Spleen (tissue), 11 donors: ENCODE data around the gene PDZK1IP1. TPM values are rescaled to one million over a fixed set of nuclear protein-coding genes. Genes with fewer than 3 reads are reported as not detected.
"Not testable (repeated sequence)": the region's sequence is repeated elsewhere in the genome, so short reads cannot be mapped to it uniquely, and the experiment has no call there.

ENCODE experiments used
- DNase-seq: peaks from one replicate; pipeline ENCODE4 v3.0.0-alpha.2; 2020
- H3K27ac ChIP-seq, 8 donors: fragments of 200-600 bp; sonication (generic) in 7 of 8; 1 replicate in 4 of 8; 2 replicates in 4 of 8; pipeline versions ENCODE4 v1.5.0 to v1.8.0; 2016 to 2021; ENCODE audit warnings: inconsistent platforms in 4 of 8, mild to moderate bottlenecking in 4 of 8, moderate library complexity in 1 of 8
- H3K27me3 ChIP-seq, 7 donors: fragments of 200-600 bp; sonication (generic) in 6 of 7; replicated peaks in 1 of 7; 1 replicate in 4 of 7; 2 replicates in 3 of 7; pipeline versions ENCODE4 v1.5.0 to v1.8.0; 2016 to 2021; ENCODE audit warnings: inconsistent platforms in 3 of 7, mild to moderate bottlenecking in 1 of 7
- H3K36me3 ChIP-seq, 6 donors: fragments of 200-600 bp; sonication (generic) in 5 of 6; 1 replicate in 4 of 6; 2 replicates in 2 of 6; pipeline versions ENCODE4 v1.5.0 to v1.8.0; 2016 to 2021; ENCODE audit warnings: inconsistent platforms in 2 of 6
- H3K4me1 ChIP-seq, 6 donors: fragments of 200-600 bp; sonication (generic) in 5 of 6; 1 replicate in 3 of 6; 2 replicates in 3 of 6; pipeline versions ENCODE4 v1.5.0 to v1.8.0; 2016 to 2021; ENCODE audit warnings: inconsistent platforms in 3 of 6
- H3K4me3 ChIP-seq, 8 donors: fragments of 200-600 bp; sonication (generic) in 7 of 8; 1 replicate in 4 of 8; 2 replicates in 4 of 8; pipeline versions ENCODE4 v1.5.0 to v1.8.0; 2016 to 2021; ENCODE audit warnings: inconsistent platforms in 4 of 8, mild to moderate bottlenecking in 4 of 8, moderate library complexity in 2 of 8
- H3K9me3 ChIP-seq, 8 donors: fragments of 200-600 bp; sonication (generic) in 7 of 8; 1 replicate in 4 of 8; 2 replicates in 4 of 8; pipeline versions ENCODE4 v1.5.0 to v1.8.0; 2016 to 2021; ENCODE audit warnings: inconsistent platforms in 4 of 8
- POLR2A ChIP-seq, 3 donors: fragments of 450-650 bp; IDR thresholded peaks; one replicate each; pipeline ENCODE4 v1.5.1; 2017; ENCODE audit warnings: antibody characterized with exemption in 3 of 3, mild to moderate bottlenecking in 1 of 3
- POLR2AphosphoS5 ChIP-seq, 3 donors: sonication (generic); formaldehyde crosslinking; IDR thresholded peaks; one replicate each; pipeline ENCODE4 v1.5.1; 2017; ENCODE audit warnings: antibody characterized with exemption in 3 of 3
- WGBS, 5 donors: extraction: QIAGEN DNeasy Blood & Tissue Kit in 3 of 5; methylation state at CpG; one replicate each; pipeline versions ENCODE4 v1.1.5 to v1.1.7; 2013 to 2018; 5-methylcytosine and 5-hydroxymethylcytosine counted together
- intact Hi-C: fragments of 100-400 bp; cut with DNase I; formaldehyde crosslinking; loops from one replicate; pipeline ENCODE4 v1.15.0; 2023; ENCODE audit warnings: low total_unique reads
- polyA plus RNA-seq, 3 donors: library from polyadenylated mRNA; stranded (reverse); fragments of 200-250 nt; gene quantifications; one replicate each; pipeline ENCODE4 v1.2.1, GENCODE V29; 2013
- total RNA-seq, 7 donors: library from RNA; depleted of rRNA in 3 of 7; stranded (reverse); fragments of >200 nt in 3 of 7; fragmentation: NEBNext Ultra II Directional in 4 of 7; extraction: Animal tissue kit (Norgen Biotek cat#: 25700) in 4 of 7; gene quantifications; one replicate each; pipeline versions ENCODE4 v1.1.0 to v1.2.1, GENCODE V29; 2016 to 2021
- TF ChIP-seq, protein P1 (sequence below), 11 experiments: fragments of 200-600 bp in 7 of 11; fragments of 450-650 bp in 4 of 11; sonication (generic) in 4 of 11; IDR thresholded peaks in 8 of 11; conservative IDR thresholded peaks in 3 of 11; 1 replicate in 7 of 11; 2 replicates in 4 of 11; pipeline versions ENCODE4 v1.4.0 to v1.8.0; 2016 to 2021; ENCODE audit warnings: antibody characterized with exemption in 11 of 11, inconsistent platforms in 4 of 11, mild to moderate bottlenecking in 1 of 11
- donor health status: healthy with polysubstance abuse.
- donor health status: DM: no; HTN: no; CAD: no; lungs with moderate emphysema.
- donor health status: DM: no; HTN: no; CAD: no.
- donor health status: Bipolar disorder and iron deficiency.
- donor health status: healthy.
- donor health status: DM: no; HTN: no; CAD: no.
- donor health status: DM: yes; HTN: yes; CAD: no.

Gene PDZK1IP1
- total and polyA plus RNA-seq, 10 donors, result 0.22 to 11.0 (median 3.6) TPM

DNA sequence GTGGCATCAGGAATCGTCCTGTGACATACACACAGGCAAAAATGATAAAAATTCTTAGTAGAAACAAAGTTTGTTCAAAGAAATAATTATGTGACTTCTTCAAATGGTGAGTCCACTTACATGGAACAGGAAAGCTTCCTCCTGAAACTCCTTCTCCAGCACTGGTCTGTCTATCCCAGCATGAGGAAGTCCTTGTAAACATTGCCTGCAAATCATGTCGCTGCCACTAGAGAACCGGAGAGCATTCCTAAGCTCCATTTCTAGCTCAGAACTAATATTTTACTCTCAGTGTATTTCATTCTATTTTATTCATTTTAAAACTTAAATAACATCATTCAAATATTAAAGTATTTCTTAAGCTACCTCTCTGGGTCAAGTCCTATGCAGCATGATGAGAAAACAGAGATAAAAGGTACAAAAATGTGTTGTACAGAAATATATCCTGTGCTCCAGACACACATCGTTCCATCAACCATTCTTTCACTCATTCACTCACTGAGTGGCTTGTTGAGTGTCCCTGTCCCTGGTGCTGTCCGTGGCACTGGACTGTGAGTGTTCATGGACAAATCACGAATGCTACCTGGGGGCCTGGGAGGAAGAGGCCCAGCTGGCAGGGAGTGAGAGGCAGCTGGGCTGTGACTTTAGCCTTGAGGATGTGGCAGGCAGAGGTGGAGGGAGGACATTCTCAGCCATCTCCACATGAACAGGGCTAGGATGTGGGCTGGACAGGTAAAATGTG, 42.6 kb downstream of the PDZK1IP1 start:
- peaks cover 0 to 10% (median 0%) of the 10 kb centered on the region in 7 donors for H3K27me3 ChIP-seq
- H3K27ac ChIP-seq, result no peak overlapping the region
- intact Hi-C loops, result no loop called here
- no peaks in the 10 kb centered on the region for H3K9me3 ChIP-seq
- TF ChIP-seq, protein P1, sequence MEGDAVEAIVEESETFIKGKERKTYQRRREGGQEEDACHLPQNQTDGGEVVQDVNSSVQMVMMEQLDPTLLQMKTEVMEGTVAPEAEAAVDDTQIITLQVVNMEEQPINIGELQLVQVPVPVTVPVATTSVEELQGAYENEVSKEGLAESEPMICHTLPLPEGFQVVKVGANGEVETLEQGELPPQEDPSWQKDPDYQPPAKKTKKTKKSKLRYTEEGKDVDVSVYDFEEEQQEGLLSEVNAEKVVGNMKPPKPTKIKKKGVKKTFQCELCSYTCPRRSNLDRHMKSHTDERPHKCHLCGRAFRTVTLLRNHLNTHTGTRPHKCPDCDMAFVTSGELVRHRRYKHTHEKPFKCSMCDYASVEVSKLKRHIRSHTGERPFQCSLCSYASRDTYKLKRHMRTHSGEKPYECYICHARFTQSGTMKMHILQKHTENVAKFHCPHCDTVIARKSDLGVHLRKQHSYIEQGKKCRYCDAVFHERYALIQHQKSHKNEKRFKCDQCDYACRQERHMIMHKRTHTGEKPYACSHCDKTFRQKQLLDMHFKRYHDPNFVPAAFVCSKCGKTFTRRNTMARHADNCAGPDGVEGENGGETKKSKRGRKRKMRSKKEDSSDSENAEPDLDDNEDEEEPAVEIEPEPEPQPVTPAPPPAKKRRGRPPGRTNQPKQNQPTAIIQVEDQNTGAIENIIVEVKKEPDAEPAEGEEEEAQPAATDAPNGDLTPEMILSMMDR (IDR thresholded peaks at IDR 0.05 in 8 of 11, conservative IDR thresholded peaks at IDR 0.05 in 3 of 11), result no peak
- no peak for TF ChIP-seq POLR2AphosphoS5 (IDR thresholded peaks at IDR 0.05)
- 57 to 66% (median 59%) methylated on average over 6 of the region's 6 CpGs for WGBS, 5 donors
- H3K4me1 ChIP-seq, result no peaks in the 10 kb centered on the region
- DNase-seq, result no peak
- no peaks in the 10 kb centered on the region for H3K36me3 ChIP-seq
- no peak overlapping the region for H3K4me3 ChIP-seq

GRCh38 chr1:47146495-47146894, 43.3 kb downstream of the PDZK1IP1 start:
- H3K4me1 ChIP-seq, H3K9me3 ChIP-seq, H3K27ac ChIP-seq, intact Hi-C loops, H3K27me3 ChIP-seq, DNase-seq, H3K4me3 ChIP-seq, H3K36me3 ChIP-seq: not testable (repeated sequence)
- 6 to 89% (median 56%) methylated on average over 1 of the region's 1 CpG for WGBS, 5 donors

DNA sequence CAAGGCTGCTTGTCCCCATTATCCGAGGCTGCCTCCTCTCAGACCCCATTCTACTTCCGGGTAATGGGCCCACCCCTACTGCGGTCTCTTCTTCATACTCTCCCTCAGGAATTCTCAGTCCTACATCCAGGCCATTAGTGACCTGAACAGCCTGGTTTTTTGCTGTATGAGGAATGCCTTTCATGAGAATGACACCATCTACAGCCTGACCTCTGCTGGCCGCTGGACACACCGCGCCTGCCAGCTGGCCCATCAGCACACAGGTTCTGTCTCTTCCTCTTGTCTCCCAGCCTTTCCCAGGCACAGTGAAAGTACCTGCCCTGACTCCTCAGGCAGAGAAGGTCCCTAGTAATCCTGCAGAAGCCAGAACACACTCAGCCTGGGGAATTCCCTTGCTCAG, 46.2 kb downstream of the PDZK1IP1 start:
- H3K27me3 ChIP-seq, H3K4me1 ChIP-seq, intact Hi-C loops, H3K9me3 ChIP-seq, H3K36me3 ChIP-seq, DNase-seq, H3K4me3 ChIP-seq, H3K27ac ChIP-seq: not testable (repeated sequence)
- TF ChIP-seq, protein P1 (IDR thresholded peaks at IDR 0.05 in 8 of 11, conservative IDR thresholded peaks at IDR 0.05 in 3 of 11), result peak in 2 of 11 experiments; percentile 21 to 23
- WGBS, 5 donors, result 62 to 78% (median 69%) methylated on average over 6 of the region's 6 CpGs

DNA sequence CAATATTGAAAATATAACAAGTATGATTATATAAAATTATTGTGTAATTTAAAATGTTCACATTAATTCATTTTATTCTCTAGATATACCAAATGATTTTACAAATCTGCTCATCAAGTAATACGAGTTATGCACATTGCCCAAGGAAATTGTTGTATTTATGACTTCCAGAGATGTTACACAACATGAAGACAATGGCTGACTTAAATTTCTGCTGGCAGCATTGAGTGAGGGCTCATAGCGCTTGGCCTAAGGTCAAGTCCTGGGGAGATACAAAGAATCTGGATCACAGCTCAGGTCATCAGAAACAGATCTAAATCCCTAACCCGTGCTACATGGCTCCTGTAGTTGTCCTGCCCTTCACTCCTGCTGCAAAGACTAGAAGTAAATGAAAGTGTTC, 49.5 kb downstream of the PDZK1IP1 start:
- H3K27me3 ChIP-seq, H3K9me3 ChIP-seq, H3K27ac ChIP-seq, H3K4me1 ChIP-seq, H3K36me3 ChIP-seq, DNase-seq, H3K4me3 ChIP-seq, intact Hi-C loops: not testable (repeated sequence)
- WGBS, 5 donors, result 65 to 82% (median 77%) methylated on average over 3 of the region's 3 CpGs

DNA sequence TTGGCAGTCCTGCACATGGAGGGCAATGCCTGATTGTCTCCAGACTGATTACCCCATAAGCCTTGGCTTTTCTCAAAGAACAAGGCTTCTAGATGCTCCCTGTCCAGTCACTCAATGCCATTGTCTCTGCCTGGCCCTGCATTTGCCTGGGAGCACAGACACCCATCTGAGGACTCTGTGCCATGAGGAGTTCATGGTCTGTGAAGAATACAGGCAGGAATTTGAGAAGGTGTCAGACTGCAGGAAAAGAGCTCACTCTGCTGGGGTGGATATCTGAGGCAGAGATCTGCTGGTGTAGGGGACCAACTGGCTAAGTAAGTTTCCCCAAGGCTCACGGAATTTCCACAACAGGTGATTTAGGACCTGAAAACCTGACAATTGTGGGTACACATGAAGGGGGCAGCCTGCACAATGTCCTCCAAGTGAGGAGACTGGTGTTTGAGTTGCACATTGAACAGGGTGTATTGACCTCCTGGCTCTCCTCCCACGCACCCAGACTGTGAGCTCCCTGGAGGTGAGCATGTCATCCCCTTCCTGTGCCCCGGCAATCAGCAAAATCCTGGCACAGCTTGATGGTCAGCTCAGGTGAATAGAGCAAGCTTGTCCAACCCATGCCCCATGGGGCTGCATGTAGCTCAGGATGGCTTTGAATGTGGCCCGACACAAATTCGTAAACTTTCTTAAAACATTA, 51.8 kb downstream of the PDZK1IP1 start:
- 85 to 90% (median 86%) methylated on average over 5 of the region's 5 CpGs for WGBS, 5 donors
- no peak overlapping the region for H3K27ac ChIP-seq
- H3K36me3 ChIP-seq, result no peaks in the 10 kb centered on the region
- no peaks in the 10 kb centered on the region for H3K4me1 ChIP-seq
- H3K4me3 ChIP-seq, result no peak overlapping the region
- intact Hi-C loops, result no loop called here
- no peak for DNase-seq
- peaks cover 0 to 8% (median 0%) of the 10 kb centered on the region in 7 donors for H3K27me3 ChIP-seq
- TF ChIP-seq, protein P1 (IDR thresholded peaks at IDR 0.05 in 8 of 11, conservative IDR thresholded peaks at IDR 0.05 in 3 of 11), result no peak
- no peak for TF ChIP-seq POLR2A (IDR thresholded peaks at IDR 0.05)
- no peak for TF ChIP-seq POLR2AphosphoS5 (IDR thresholded peaks at IDR 0.05)
- H3K9me3 ChIP-seq, result no peaks in the 10 kb centered on the region
